Measurements from ENCODE around the gene MFF. TPM values are rescaled to one million over a fixed set of nuclear protein-coding genes. Genes with fewer than 3 reads are reported as not detected.
"Not testable (repeated sequence)": the region's sequence is repeated elsewhere in the genome, so short reads cannot be mapped to it uniquely, and the experiment has no call there.

MFF gene
- total and polyA plus RNA-seq, 2 donors, result 78.2 to 126 TPM

GRCh38 chr2:227347117-227347516 is 22.1 kb downstream of the MFF start:
- WGBS, result 80% methylated on average over 7 of the region's 7 CpGs
- no peaks in the 10 kb centered on the region for H3K36me3 ChIP-seq (ENCODE audit: insufficient read depth)
- H3K4me1 ChIP-seq (ENCODE audit: insufficient read depth), result no peaks in the 10 kb centered on the region
- no peak overlapping the region for H3K27ac ChIP-seq (ENCODE audit: low read depth)
- no peak overlapping the region for H3K4me3 ChIP-seq (ENCODE audit: low read depth, low read length)
- DNase-seq (ENCODE audit: extremely low spot score), result no peak

GRCh38 chr2:227348324-227348723 is 23.3 kb downstream of the MFF start:
- 98% methylated on average over 2 of the region's 2 CpGs for WGBS
- no peaks in the 10 kb centered on the region for H3K4me1 ChIP-seq (ENCODE audit: insufficient read depth)

GRCh38 chr2:227349989-227350612 is 25.1 kb downstream of the MFF start:
- Histone ChIP-seq H3K4me1 (ENCODE audit: insufficient read depth) (no peaks in the 10 kb centered on the region), H3K36me3 (ENCODE audit: insufficient read depth) (no peaks in the 10 kb centered on the region), H3K27ac (ENCODE audit: low read depth) (no peak overlapping the region), H3K4me3 (ENCODE audit: low read depth, low read length) (no peak overlapping the region)
- 76% methylated on average over 7 of the region's 7 CpGs for WGBS
- DNase-seq (ENCODE audit: extremely low spot score), result no peak

More at GRCh38 chr2:227348324-227348723, 23.3 kb downstream of the MFF start:
- no peak overlapping the region for H3K4me3 ChIP-seq (ENCODE audit: low read depth, low read length)
- H3K36me3 ChIP-seq (ENCODE audit: insufficient read depth), result no peaks in the 10 kb centered on the region
- DNase-seq (ENCODE audit: extremely low spot score), result no peak
- no peak overlapping the region for H3K27ac ChIP-seq (ENCODE audit: low read depth)

GRCh38 chr2:227351639-227352038 is 26.6 kb downstream of the MFF start:
- Histone ChIP-seq H3K4me1 (ENCODE audit: insufficient read depth) (no peaks in the 10 kb centered on the region), H3K27ac (ENCODE audit: low read depth) (no peak overlapping the region), H3K36me3 (ENCODE audit: insufficient read depth) (peaks cover 6% of the 10 kb centered on the region), H3K4me3 (ENCODE audit: low read depth, low read length) (no peak overlapping the region)
- no peak for DNase-seq (ENCODE audit: extremely low spot score)
- WGBS, result 77% methylated on average over 4 of the region's 4 CpGs

- no peak overlapping the region for H3K4me3 ChIP-seq (ENCODE audit: low read depth, low read length)
- no peak overlapping the region for H3K27ac ChIP-seq (ENCODE audit: low read depth)
- WGBS, result 67% methylated on average over 5 of the region's 5 CpGs
- no peak for DNase-seq (ENCODE audit: extremely low spot score)
- peaks cover 8% of the 10 kb centered on the region for H3K36me3 ChIP-seq (ENCODE audit: insufficient read depth)
- no peaks in the 10 kb centered on the region for H3K4me1 ChIP-seq (ENCODE audit: insufficient read depth)
Observed at GRCh38 chr2:227360351-227360750, 35.3 kb downstream of the MFF start.

GRCh38 chr2:227363756-227364155 is 38.7 kb downstream of the MFF start:
- Histone ChIP-seq H3K4me3 (ENCODE audit: low read depth, low read length) (no peak overlapping the region), H3K4me1 (ENCODE audit: insufficient read depth) (no peaks in the 10 kb centered on the region), H3K27ac (ENCODE audit: low read depth) (no peak overlapping the region), H3K36me3 (ENCODE audit: insufficient read depth) (no peaks in the 10 kb centered on the region)
- DNase-seq (ENCODE audit: extremely low spot score), result no peak
- 94% methylated on average over 6 of the region's 6 CpGs for WGBS

GRCh38 chr2:227364585-227365263 is 39.7 kb downstream of the MFF start:
- H3K4me1 ChIP-seq (ENCODE audit: insufficient read depth); H3K36me3 ChIP-seq (ENCODE audit: insufficient read depth); H3K27ac ChIP-seq (ENCODE audit: low read depth); H3K4me3 ChIP-seq (ENCODE audit: low read depth, low read length); DNase-seq (ENCODE audit: extremely low spot score): not testable (repeated sequence)
- 80% methylated on average over 11 of the region's 11 CpGs for WGBS

GRCh38 chr2:227365833-227366232 is 40.8 kb downstream of the MFF start:
- no peak for DNase-seq (ENCODE audit: extremely low spot score)
- H3K4me3 ChIP-seq (ENCODE audit: low read depth, low read length), result no peak overlapping the region
- no peaks in the 10 kb centered on the region for H3K4me1 ChIP-seq (ENCODE audit: insufficient read depth)
- no peaks in the 10 kb centered on the region for H3K36me3 ChIP-seq (ENCODE audit: insufficient read depth)
- H3K27ac ChIP-seq (ENCODE audit: low read depth), result no peak overlapping the region
- WGBS, result 33% methylated on average over 3 of the region's 3 CpGs

- Histone ChIP-seq H3K27ac (ENCODE audit: low read depth) (no peak overlapping the region), H3K4me3 (ENCODE audit: low read depth, low read length) (no peak overlapping the region), H3K36me3 (ENCODE audit: insufficient read depth) (no peaks in the 10 kb centered on the region), H3K4me1 (ENCODE audit: insufficient read depth) (no peaks in the 10 kb centered on the region)
- 35% methylated on average over 11 of the region's 11 CpGs for WGBS
- no peak for DNase-seq (ENCODE audit: extremely low spot score)
Observed at GRCh38 chr2:227366769-227367426, 41.8 kb downstream of the MFF start.

GRCh38 chr2:227367427-227367795 is 42.4 kb downstream of the MFF start:
- no peak overlapping the region for H3K27ac ChIP-seq (ENCODE audit: low read depth)
- 59% methylated on average over 3 of the region's 3 CpGs for WGBS
- no peaks in the 10 kb centered on the region for H3K4me1 ChIP-seq (ENCODE audit: insufficient read depth)
- H3K4me3 ChIP-seq (ENCODE audit: low read depth, low read length), result no peak overlapping the region
- H3K36me3 ChIP-seq (ENCODE audit: insufficient read depth), result no peaks in the 10 kb centered on the region
- no peak for DNase-seq (ENCODE audit: extremely low spot score)

GRCh38 chr2:227368574-227368973 is 43.5 kb downstream of the MFF start:
- Histone ChIP-seq H3K4me1 (ENCODE audit: insufficient read depth) (no peaks in the 10 kb centered on the region), H3K4me3 (ENCODE audit: low read depth, low read length) (no peak overlapping the region), H3K36me3 (ENCODE audit: insufficient read depth) (no peaks in the 10 kb centered on the region), H3K27ac (ENCODE audit: low read depth) (no peak overlapping the region)
- WGBS, result 92% methylated on average over 5 of the region's 5 CpGs
- no peak for DNase-seq (ENCODE audit: extremely low spot score)

GRCh38 chr2:227370092-227370491 is 45.0 kb downstream of the MFF start:
- H3K27ac ChIP-seq (ENCODE audit: low read depth), result no peak overlapping the region
- no peak for DNase-seq (ENCODE audit: extremely low spot score)
- H3K4me3 ChIP-seq (ENCODE audit: low read depth, low read length), result no peak overlapping the region
- 88% methylated on average over 8 of the region's 8 CpGs for WGBS
- no peaks in the 10 kb centered on the region for H3K36me3 ChIP-seq (ENCODE audit: insufficient read depth)
- H3K4me1 ChIP-seq (ENCODE audit: insufficient read depth), result no peaks in the 10 kb centered on the region

GRCh38 chr2:227370791-227371312 is 45.8 kb downstream of the MFF start:
- Histone ChIP-seq H3K27ac (ENCODE audit: low read depth) (no peak overlapping the region), H3K36me3 (ENCODE audit: insufficient read depth) (no peaks in the 10 kb centered on the region), H3K4me3 (ENCODE audit: low read depth, low read length) (no peak overlapping the region), H3K4me1 (ENCODE audit: insufficient read depth) (no peaks in the 10 kb centered on the region)
- WGBS, result 75% methylated on average over 9 of the region's 9 CpGs
- DNase-seq (ENCODE audit: extremely low spot score), result no peak

- no peaks in the 10 kb centered on the region for H3K36me3 ChIP-seq (ENCODE audit: insufficient read depth)
- no peak for DNase-seq (ENCODE audit: extremely low spot score)
- WGBS, result 88% methylated on average over 10 of the region's 10 CpGs
Observed at GRCh38 chr2:227373389-227373788, 48.3 kb downstream of the MFF start.

More at GRCh38 chr2:227373389-227373788, 48.3 kb downstream of the MFF start:
- Histone ChIP-seq H3K4me3 (ENCODE audit: low read depth, low read length) (no peak overlapping the region), H3K27ac (ENCODE audit: low read depth) (no peak overlapping the region), H3K4me1 (ENCODE audit: insufficient read depth) (no peaks in the 10 kb centered on the region)
